Measurements from ENCODE around the gene C1QL4. TPM values are rescaled to one million over a fixed set of nuclear protein-coding genes. Genes with fewer than 3 reads are reported as not detected.

Gene C1QL4
- total and polyA plus RNA-seq, 9 of the 15 experiments (the other 6 are each of a cell fraction or from before 2014, with no cell fraction given), result 0.08 to 2.1 (median 0.31) TPM

- TF ChIP-seq TSHZ1 (CRISPR knock-in tag; IDR thresholded peaks at IDR 0.05) (no peak), NFRKB (IDR thresholded peaks at IDR 0.05; ENCODE audit: low read depth) (peak; percentile 80; the same call in 1 of the 2 replicates), CEBPB (tag; IDR thresholded peaks at IDR 0.05) (no peak), ZNF165 (CRISPR knock-in tag; IDR thresholded peaks at IDR 0.05; ENCODE audit: borderline replicate concordance) (no peak), COPS2 (conservative IDR thresholded peaks at IDR 0.05) (no peak), SAP30 (IDR thresholded peaks at IDR 0.05; ENCODE audit: borderline replicate concordance, insufficient read depth, low read depth, low read length, poor library complexity, severe bottlenecking) (no peak), ZBTB49 (CRISPR knock-in tag; IDR thresholded peaks at IDR 0.05; ENCODE audit: borderline replicate concordance) (no peak), ETV5 (CRISPR knock-in tag; IDR thresholded peaks at IDR 0.05; ENCODE audit: low read depth) (peak; percentile 63), L3MBTL2 (IDR thresholded peaks at IDR 0.05) (peak; percentile 86), HNRNPH1 (optimal IDR thresholded peaks at IDR 0.05; ENCODE audit: low read depth, low read length) (no peak), KDM4B (IDR thresholded peaks at IDR 0.05; ENCODE audit: borderline replicate concordance in 2 of 2, low read depth in 1 of 2) (no peak), SLC30A9 (CRISPR knock-in tag; IDR thresholded peaks at IDR 0.05) (no peak), MCM3 (IDR thresholded peaks at IDR 0.05) (no peak), GTF2A2 (tag; IDR thresholded peaks at IDR 0.05) (no peak), TEAD2 (tag; IDR thresholded peaks at IDR 0.05) (no peak), HIVEP1 (CRISPR knock-in tag; IDR thresholded peaks at IDR 0.05) (no peak), BRCA1 (IDR thresholded peaks at IDR 0.05) (no peak), BRCA1 (CRISPR knock-in tag; IDR thresholded peaks at IDR 0.05) (no peak), E2F4 (CRISPR knock-in tag; IDR thresholded peaks at IDR 0.05; ENCODE audit: low read depth) (peak; percentile 74), DDX20 (tag; IDR thresholded peaks at IDR 0.05; ENCODE audit: low read depth) (no peak), NR2C2 (CRISPR knock-in tag; IDR thresholded peaks at IDR 0.05) (no peak; the same call in 1 of the 2 replicates), NR2C2 (tag; IDR thresholded peaks at IDR 0.05) (peak; percentile 36; the same call in 1 of the 2 replicates), CBFB (CRISPR knock-in tag; IDR thresholded peaks at IDR 0.05) (no peak)
These were observed 29.8 kb upstream of the C1QL4 start (continued) for GRCh38 chr12:49366652-49367380.

Data from K562 (cell line).